Measurements from ENCODE around the gene PLK3.

GRCh38 chr1:44775078-44775929 lies 24.9 kb upstream of the PLK3 start, which contains the start of gene RPS8:
- TF ChIP-seq POLR2AphosphoS5 (IDR thresholded peaks at IDR 0.05; ENCODE audit: low read depth) (peak; percentile 98), CTCF (IDR thresholded peaks at IDR 0.05; ENCODE audit: insufficient read depth, low read length) (no peak), GABPA (IDR thresholded peaks at IDR 0.05; ENCODE audit: low read depth) (no peak), REST (IDR thresholded peaks at IDR 0.05; ENCODE audit: insufficient replicate concordance, low read depth) (peak; percentile 80), SPI1 (IDR thresholded peaks at IDR 0.05; ENCODE audit: borderline replicate concordance, low read depth) (no peak)
